Panc1 (cell line): Measurements from ENCODE around the gene CLEC12A. TPM values are rescaled to one million over a fixed set of nuclear protein-coding genes. Genes with fewer than 3 reads are reported as not detected.

Experiments
- ATAC-seq: fragments of 200-7000 bp; cut with Tn5 transposase; 2 replicates; pipeline ENCODE4 v1.9.1; 2020; ENCODE audit warnings: mild to moderate bottlenecking, moderate library complexity
- BruUV-seq: library from RNA; stranded (reverse); fragments of 400-500 nt; replicated peaks from 2 replicates; lab custom pipeline; 2021; lab: Mats Ljungman, UMichigan
- CTCF ChIA-PET: fragments of 300-600 bp; sonication (Branson Sonifier 250); formaldehyde crosslinking; loops from one replicate; lab custom pipeline; 2022; ENCODE audit warnings: antibody characterized with exemption; lab: Charles Lee
- POLR2A ChIA-PET: fragments of 300-600 bp; sonication (Branson Sonifier 250); formaldehyde crosslinking; loops from one replicate; lab custom pipeline; 2022; ENCODE audit warnings: antibody characterized with exemption; lab: Charles Lee
- DNase-seq: peaks from one replicate; pipeline ENCODE4 v3.0.0-alpha.2; 2010; ENCODE audit warnings: low read depth, low spot score
- H3K27ac ChIP-seq: 2 replicates; pipeline ENCODE4 v1.5.1; 2011; ENCODE audit warnings: mild to moderate bottlenecking, low read length, inconsistent platforms
- H3K27me3 ChIP-seq: fragments of 200-500 bp; sonication (Bioruptor generic); 2 replicates; pipeline ENCODE4 v1.6.0; 2014; ENCODE audit warnings: low read length, inconsistent platforms; ENCODE audit not compliant: control insufficient read depth, insufficient read depth
- H3K36me3 ChIP-seq: fragments of 200-500 bp; sonication (Bioruptor generic); 2 replicates; pipeline ENCODE4 v1.5.1; 2014; ENCODE audit warnings: inconsistent platforms, mild to moderate bottlenecking, low read length, moderate library complexity; ENCODE audit not compliant: control insufficient read depth, insufficient read depth
- H3K4me1 ChIP-seq: 2 replicates; pipeline ENCODE4 v1.5.1; 2011; ENCODE audit warnings: inconsistent platforms, mild to moderate bottlenecking, low read length, moderate library complexity; ENCODE audit not compliant: control insufficient read depth, insufficient read depth
- H3K4me3 ChIP-seq, 2 experiments: 2 replicates each; pipeline ENCODE4 v1.5.1; 2011 to 2012; ENCODE audit warnings: low read depth in 2 of 2, low read length in 2 of 2, mild to moderate bottlenecking in 2 of 2, inconsistent platforms in 1 of 2, moderate library complexity in 1 of 2
- H3K9me3 ChIP-seq: fragments of 200-500 bp; sonication (Bioruptor generic); 2 replicates; pipeline ENCODE4 v1.5.1; 2014; ENCODE audit warnings: low read depth, mild to moderate bottlenecking, inconsistent platforms, low read length, moderate library complexity; ENCODE audit not compliant: control insufficient read depth, insufficient read depth
- CTCF ChIP-seq: fragments of 450-650 bp; IDR thresholded peaks from 2 replicates; pipeline ENCODE4 v1.5.1; 2017; ENCODE audit warnings: mild to moderate bottlenecking
- POLR2AphosphoS5 ChIP-seq: IDR thresholded peaks from 2 replicates; pipeline ENCODE4 v1.6.1; 2012; ENCODE audit warnings: mild to moderate bottlenecking, low read depth, low read length, moderate library complexity
- REST ChIP-seq, 2 experiments: IDR thresholded peaks; 2 replicates each; pipeline ENCODE4 v1.6.1; 2011 to 2012; ENCODE audit warnings: low read depth in 2 of 2, control low read depth in 1 of 2, low read length in 1 of 2, mild to moderate bottlenecking in 1 of 2, moderate library complexity in 1 of 2; ENCODE audit not compliant: insufficient read depth in 1 of 2
- SIN3A ChIP-seq: IDR thresholded peaks from 2 replicates; pipeline ENCODE4 v1.6.1; 2012; ENCODE audit warnings: low read depth, mild to moderate bottlenecking, low read length, moderate library complexity, borderline replicate concordance; ENCODE audit not compliant: insufficient read depth
- TCF7L2 ChIP-seq: IDR thresholded peaks from 2 replicates; pipeline ENCODE4 v1.6.1; 2011; ENCODE audit warnings: mild to moderate bottlenecking, low read depth, low read length, inconsistent platforms
- in situ Hi-C: cut with HindIII; loops from 2 replicates; pipeline ENCODE4 v1.10.0; 2016; ENCODE audit warnings: low sequenced_read_pairs, low pct_unique_long_range_greater_than_20kb
- intact Hi-C: fragments of 100-400 bp; cut with micrococcal nuclease; formaldehyde crosslinking; loops from one replicate; pipeline ENCODE4 v1.10.0; 2022; ENCODE audit not compliant: unreplicated experiment
- total RNA-seq: library from RNA; stranded (reverse); gene quantifications from one replicate; pipeline ENCODE4 v1.2.1, GENCODE V29; 2021; ENCODE audit not compliant: unreplicated experiment

Gene CLEC12A
- total RNA-seq, 1 experiment from 2014 or later, result not detected

GRCh38 chr12:9928607-9929006, 42.6 kb upstream of the CLEC12A start:
- no peaks in the 10 kb centered on the region for H3K36me3 ChIP-seq
- H3K27me3 ChIP-seq, result no peaks in the 10 kb centered on the region
- DNase-seq (no peak), ATAC-seq (no peak)
- no peaks in the 10 kb centered on the region for H3K9me3 ChIP-seq
- BruUV-seq, result no TSS peak
- TF ChIP-seq REST (IDR thresholded peaks at IDR 0.05; ENCODE audit: insufficient read depth in 1 of 2, low read depth in 2 of 2, low read length in 1 of 2), result no peak
- TF ChIP-seq TCF7L2, result no peak
- TF ChIP-seq CTCF, result no peak
- no peak for TF ChIP-seq POLR2AphosphoS5
- TF ChIP-seq SIN3A, result no peak
- ChIA-PET POLR2A (no interaction called here), CTCF (no interaction called here)
- no peak overlapping the region for H3K27ac ChIP-seq
- no peaks in the 10 kb centered on the region for H3K4me1 ChIP-seq
- in situ Hi-C loops, result no loop called here
- H3K4me3 ChIP-seq, result no peak overlapping the region
- intact Hi-C loops, result loop anchor here (5.0 kb wide), 1 partner anchor 176 kb away; no protein-coding TSS in a partner anchor

- no peak for TF ChIP-seq CTCF
- no peak for TF ChIP-seq TCF7L2
- TF ChIP-seq POLR2AphosphoS5, result no peak
- TF ChIP-seq SIN3A, result no peak
- TF ChIP-seq REST (IDR thresholded peaks at IDR 0.05; ENCODE audit: insufficient read depth in 1 of 2, low read depth in 2 of 2, low read length in 1 of 2), result no peak
- Histone ChIP-seq H3K4me3 (no peak overlapping the region), H3K36me3 (no peaks in the 10 kb centered on the region), H3K4me1 (no peaks in the 10 kb centered on the region), H3K27me3 (no peaks in the 10 kb centered on the region), H3K9me3 (no peaks in the 10 kb centered on the region), H3K27ac (no peak overlapping the region)
- no peak for DNase-seq
- ATAC-seq, result no peak
- POLR2A ChIA-PET, result no interaction called here
- CTCF ChIA-PET, result no interaction called here
- no TSS peak for BruUV-seq
- in situ Hi-C loops (no loop called here), intact Hi-C loops (no loop called here)
Observed at GRCh38 chr12:9931245-9931644, 40.0 kb upstream of the CLEC12A start.
